ENCODE measurements around the gene CHPF2. TPM values are rescaled to one million over a fixed set of nuclear protein-coding genes. Genes with fewer than 3 reads are reported as not detected.

CHPF2 gene
- total RNA-seq, 1 donor: 83.2 TPM

- Histone ChIP-seq H3K27ac (ENCODE audit: low read depth, low read length) (no peak overlapping the region), H3K4me3 (ENCODE audit: insufficient read depth, low read length) (no peak overlapping the region), H3K4me1 (ENCODE audit: insufficient read depth, low read length) (peaks cover 14% of the 10 kb centered on the region), H3K27me3 (ENCODE audit: insufficient read depth, low read length) (peaks cover 10% of the 10 kb centered on the region), H2AFZ (ENCODE audit: low read length) (no peak overlapping the region), H3K4me2 (ENCODE audit: insufficient read depth, low read length) (no peak overlapping the region), H3K9me3 (ENCODE audit: low read depth, low read length) (no peaks in the 10 kb centered on the region), H3K36me3 (ENCODE audit: insufficient read depth, low read length) (no peaks in the 10 kb centered on the region), H3K79me2 (ENCODE audit: insufficient read depth, low read length) (no peaks in the 10 kb centered on the region), H4K20me1 (ENCODE audit: insufficient read depth, low read length) (no peaks in the 10 kb centered on the region)
- TF ChIP-seq CTCF (IDR thresholded peaks at IDR 0.05; ENCODE audit: extremely low read depth, low read depth, low read length): no peak
- DNase-seq (ENCODE audit: insufficient read length, low spot score, missing footprints): no peak
These were observed 22.6 kb downstream of the CHPF2 start for GRCh38 chr7:151254851-151255250.

DNA sequence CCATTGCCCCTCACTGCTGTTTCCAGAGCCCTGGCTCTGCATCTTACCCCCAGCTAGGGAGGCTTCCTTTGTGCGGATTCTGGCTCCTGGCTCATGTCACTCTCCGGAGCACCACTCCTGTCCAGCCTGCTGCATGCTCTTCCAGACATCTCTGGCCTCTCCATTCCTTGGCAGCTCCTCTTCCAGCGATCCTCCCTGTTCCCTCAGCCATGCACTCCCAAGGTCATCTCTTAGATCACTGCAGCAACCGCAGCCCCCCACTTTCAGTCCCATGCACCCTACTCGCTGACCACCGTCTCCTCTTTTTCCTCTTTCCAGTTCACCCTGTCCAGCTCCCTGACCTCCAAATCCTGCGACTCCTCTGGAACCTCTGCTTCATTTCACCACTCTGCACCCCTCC is 23.1 kb downstream of the CHPF2 start:
- no peak for TF ChIP-seq CTCF (IDR thresholded peaks at IDR 0.05; ENCODE audit: extremely low read depth, low read depth, low read length)
- no peaks in the 10 kb centered on the region for H3K79me2 ChIP-seq (ENCODE audit: insufficient read depth, low read length)
- H3K27me3 ChIP-seq (ENCODE audit: insufficient read depth, low read length): peaks cover 12% of the 10 kb centered on the region
- no peak overlapping the region for H3K27ac ChIP-seq (ENCODE audit: low read depth, low read length)
- no peak overlapping the region for H3K4me2 ChIP-seq (ENCODE audit: insufficient read depth, low read length)
- peaks cover 12% of the 10 kb centered on the region for H3K4me1 ChIP-seq (ENCODE audit: insufficient read depth, low read length)
- peak; percentile 76 for DNase-seq (ENCODE audit: insufficient read length, low spot score, missing footprints)
- H3K36me3 ChIP-seq (ENCODE audit: insufficient read depth, low read length): no peaks in the 10 kb centered on the region
- no peak overlapping the region for H3K4me3 ChIP-seq (ENCODE audit: insufficient read depth, low read length)
- no peaks in the 10 kb centered on the region for H3K9me3 ChIP-seq (ENCODE audit: low read depth, low read length)
- H4K20me1 ChIP-seq (ENCODE audit: insufficient read depth, low read length): no peaks in the 10 kb centered on the region
- H2AFZ ChIP-seq (ENCODE audit: low read length): no peak overlapping the region

GRCh38 chr7:151256410-151257045 is 24.2 kb downstream of the CHPF2 start:
- TF ChIP-seq CTCF (IDR thresholded peaks at IDR 0.05; ENCODE audit: extremely low read depth, low read depth, low read length): no peak

DNA sequence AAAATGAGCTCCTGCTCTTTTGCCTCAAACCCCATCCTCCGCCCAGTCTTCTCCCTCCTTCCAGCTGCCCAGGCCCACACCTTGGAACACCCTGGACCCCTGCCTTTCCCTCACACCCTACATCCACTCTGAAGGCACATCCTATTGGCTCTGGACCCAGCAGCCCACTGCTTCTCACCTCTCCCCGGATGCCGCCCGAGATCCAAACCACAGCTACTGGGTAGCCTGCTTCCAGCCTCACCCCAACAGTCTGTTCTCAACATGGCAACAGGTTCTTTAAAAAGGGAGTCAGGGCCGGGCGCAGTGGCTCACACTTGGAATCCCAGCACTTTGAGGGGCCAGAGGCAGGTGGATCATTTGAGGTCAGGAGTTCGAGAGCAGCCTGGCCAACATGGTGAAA is 25.7 kb downstream of the CHPF2 start:
- Histone ChIP-seq H3K36me3 (ENCODE audit: insufficient read depth, low read length) (no peaks in the 10 kb centered on the region), H3K4me1 (ENCODE audit: insufficient read depth, low read length) (no peaks in the 10 kb centered on the region), H3K4me2 (ENCODE audit: insufficient read depth, low read length) (no peak overlapping the region), H3K79me2 (ENCODE audit: insufficient read depth, low read length) (no peaks in the 10 kb centered on the region), H3K27me3 (ENCODE audit: insufficient read depth, low read length) (peaks cover 33% of the 10 kb centered on the region), H3K4me3 (ENCODE audit: insufficient read depth, low read length) (no peak overlapping the region), H4K20me1 (ENCODE audit: insufficient read depth, low read length) (peaks cover 5% of the 10 kb centered on the region), H3K9me3 (ENCODE audit: low read depth, low read length) (no peaks in the 10 kb centered on the region), H2AFZ (ENCODE audit: low read length) (no peak overlapping the region), H3K27ac (ENCODE audit: low read depth, low read length) (no peak overlapping the region)
- TF ChIP-seq CTCF (IDR thresholded peaks at IDR 0.05; ENCODE audit: extremely low read depth, low read depth, low read length): no peak
- peak; percentile 50 for DNase-seq (ENCODE audit: insufficient read length, low spot score, missing footprints)

More at GRCh38 chr7:151256410-151257045, 24.2 kb downstream of the CHPF2 start:
- H4K20me1 ChIP-seq (ENCODE audit: insufficient read depth, low read length): peaks cover 5% of the 10 kb centered on the region
- H3K4me3 ChIP-seq (ENCODE audit: insufficient read depth, low read length): no peak overlapping the region
- H3K9me3 ChIP-seq (ENCODE audit: low read depth, low read length): no peaks in the 10 kb centered on the region
- no peak overlapping the region for H2AFZ ChIP-seq (ENCODE audit: low read length)
- no peak overlapping the region for H3K27ac ChIP-seq (ENCODE audit: low read depth, low read length)
- peaks cover 23% of the 10 kb centered on the region for H3K27me3 ChIP-seq (ENCODE audit: insufficient read depth, low read length)
- H3K36me3 ChIP-seq (ENCODE audit: insufficient read depth, low read length): no peaks in the 10 kb centered on the region
- H3K4me2 ChIP-seq (ENCODE audit: insufficient read depth, low read length): no peak overlapping the region
- H3K4me1 ChIP-seq (ENCODE audit: insufficient read depth, low read length): peaks cover 8% of the 10 kb centered on the region
- peak; percentile 76 for DNase-seq (ENCODE audit: insufficient read length, low spot score, missing footprints)
- H3K79me2 ChIP-seq (ENCODE audit: insufficient read depth, low read length): no peaks in the 10 kb centered on the region
